WERI-Rb-1 (cell line): Measurements from ENCODE around the gene KIAA0319L.
A peak's percentile ranks its signal among the peaks of the same experiment; 100 is the strongest.

Experiments used
- DNase-seq: peaks from one replicate; pipeline ENCODE4 v3.0.0-alpha.2; 2020
- H3K27ac ChIP-seq: fragments of 250-450 bp; sonication (Bioruptor Pico); 2 replicates; pipeline ENCODE4 v1.5.1; 2020; ENCODE audit warnings: mild to moderate bottlenecking, moderate library complexity
- H3K27me3 ChIP-seq: fragments of 250-450 bp; sonication (Bioruptor Pico); 2 replicates; pipeline ENCODE4 v1.5.1; 2021; ENCODE audit warnings: mild to moderate bottlenecking, low read depth, moderate library complexity; ENCODE audit not compliant: insufficient read depth, severe bottlenecking
- H3K36me3 ChIP-seq: fragments of 250-450 bp; sonication (Bioruptor Pico); 2 replicates; pipeline ENCODE4 v1.5.1; 2020; ENCODE audit warnings: mild to moderate bottlenecking, moderate library complexity
- H3K4me3 ChIP-seq: 2 replicates; pipeline ENCODE4 v1.5.1; 2011; ENCODE audit warnings: low read depth, mild to moderate bottlenecking, control low read depth, low read length
- H3K9me3 ChIP-seq: fragments of 250-450 bp; sonication (Bioruptor Pico); 2 replicates; pipeline ENCODE4 v1.5.1; 2021; ENCODE audit warnings: mild to moderate bottlenecking, moderate library complexity; ENCODE audit not compliant: severe bottlenecking
- TF ChIP-seq, protein P1 (sequence below): IDR thresholded peaks from 2 replicates; pipeline ENCODE4 v1.5.1; 2011; ENCODE audit warnings: low read depth, mild to moderate bottlenecking, control low read depth, inconsistent platforms, low read length

Gene KIAA0319L

GRCh38 chr1:35569936-35570335 lies 12.7 kb upstream of the KIAA0319L start:
- no peaks in the 10 kb centered on the region for H3K27me3 ChIP-seq
- no peak overlapping the region for H3K4me3 ChIP-seq
- no peak for DNase-seq
- TF ChIP-seq, protein P1, sequence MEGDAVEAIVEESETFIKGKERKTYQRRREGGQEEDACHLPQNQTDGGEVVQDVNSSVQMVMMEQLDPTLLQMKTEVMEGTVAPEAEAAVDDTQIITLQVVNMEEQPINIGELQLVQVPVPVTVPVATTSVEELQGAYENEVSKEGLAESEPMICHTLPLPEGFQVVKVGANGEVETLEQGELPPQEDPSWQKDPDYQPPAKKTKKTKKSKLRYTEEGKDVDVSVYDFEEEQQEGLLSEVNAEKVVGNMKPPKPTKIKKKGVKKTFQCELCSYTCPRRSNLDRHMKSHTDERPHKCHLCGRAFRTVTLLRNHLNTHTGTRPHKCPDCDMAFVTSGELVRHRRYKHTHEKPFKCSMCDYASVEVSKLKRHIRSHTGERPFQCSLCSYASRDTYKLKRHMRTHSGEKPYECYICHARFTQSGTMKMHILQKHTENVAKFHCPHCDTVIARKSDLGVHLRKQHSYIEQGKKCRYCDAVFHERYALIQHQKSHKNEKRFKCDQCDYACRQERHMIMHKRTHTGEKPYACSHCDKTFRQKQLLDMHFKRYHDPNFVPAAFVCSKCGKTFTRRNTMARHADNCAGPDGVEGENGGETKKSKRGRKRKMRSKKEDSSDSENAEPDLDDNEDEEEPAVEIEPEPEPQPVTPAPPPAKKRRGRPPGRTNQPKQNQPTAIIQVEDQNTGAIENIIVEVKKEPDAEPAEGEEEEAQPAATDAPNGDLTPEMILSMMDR = no peak
- peaks cover 5% of the 10 kb centered on the region for H3K36me3 ChIP-seq
- H3K27ac ChIP-seq = no peak overlapping the region
- H3K9me3 ChIP-seq = no peaks in the 10 kb centered on the region

DNA sequence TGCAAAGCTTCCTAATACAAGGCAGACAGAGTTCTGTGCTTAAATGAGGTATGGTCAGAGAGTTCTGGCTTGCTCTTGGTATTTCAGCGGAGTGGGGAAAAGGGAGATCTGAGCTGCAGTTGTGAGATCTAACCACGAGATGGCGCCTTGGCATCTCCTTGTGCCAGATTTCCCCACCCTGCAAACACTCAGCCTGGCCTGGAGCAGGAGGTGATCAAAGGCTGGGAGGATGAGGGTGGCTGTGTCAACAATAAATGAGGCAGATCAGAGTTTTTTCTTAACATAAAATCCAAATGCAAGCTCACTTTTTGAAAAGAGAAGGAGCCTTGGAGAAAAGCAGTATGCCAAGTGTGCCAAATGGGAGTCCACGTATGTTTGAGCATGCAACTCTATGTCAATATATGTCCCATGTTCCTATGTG lies 11.8 kb upstream of the KIAA0319L start:
- Histone ChIP-seq H3K4me3 (no peak overlapping the region), H3K27me3 (no peaks in the 10 kb centered on the region), H3K27ac (no peak overlapping the region), H3K36me3 (peaks cover 15% of the 10 kb centered on the region), H3K9me3 (no peaks in the 10 kb centered on the region)
- TF ChIP-seq, protein P1 = peak; percentile 95
- peak; percentile 68 for DNase-seq

- H3K36me3 ChIP-seq = peaks cover 20% of the 10 kb centered on the region
- TF ChIP-seq, protein P1 = no peak
- DNase-seq = no peak
- H3K9me3 ChIP-seq = no peaks in the 10 kb centered on the region
- no peaks in the 10 kb centered on the region for H3K27me3 ChIP-seq
- no peak overlapping the region for H3K27ac ChIP-seq
- no peak overlapping the region for H3K4me3 ChIP-seq
Observed at GRCh38 chr1:35567947-35568558, 10.8 kb upstream of the KIAA0319L start.

DNA sequence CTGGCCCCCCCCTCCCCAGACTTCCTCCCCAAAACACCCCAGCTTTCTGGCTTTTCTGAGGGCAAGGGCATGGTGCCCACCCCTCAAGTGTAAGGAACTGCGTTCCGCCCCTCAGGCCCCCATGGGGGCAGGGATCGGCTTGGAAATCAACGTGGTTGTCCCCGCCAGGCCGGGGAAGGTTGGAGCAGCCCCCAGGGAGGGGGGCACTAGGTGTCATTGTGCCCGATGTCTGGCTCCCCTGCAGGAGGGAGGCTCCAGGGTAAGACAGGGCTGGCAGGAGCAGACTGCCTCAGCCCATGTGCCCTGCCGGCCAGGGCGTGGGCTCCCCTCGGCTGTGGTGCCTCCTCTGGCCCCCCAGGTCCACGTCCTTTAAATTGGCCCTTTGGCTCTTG lies 8.5 kb upstream of the KIAA0319L start:
- TF ChIP-seq, protein P1 = no peak
- Histone ChIP-seq H3K27ac (peak overlapping the region; percentile 70), H3K27me3 (no peaks in the 10 kb centered on the region), H3K36me3 (peaks cover 36% of the 10 kb centered on the region), H3K9me3 (no peaks in the 10 kb centered on the region), H3K4me3 (no peak overlapping the region)
- no peak for DNase-seq

- no peaks in the 10 kb centered on the region for H3K27me3 ChIP-seq
- DNase-seq = no peak
- peaks cover 40% of the 10 kb centered on the region for H3K36me3 ChIP-seq
- no peaks in the 10 kb centered on the region for H3K9me3 ChIP-seq
- H3K4me3 ChIP-seq = no peak overlapping the region
- peak overlapping the region; percentile 70 for H3K27ac ChIP-seq
- TF ChIP-seq, protein P1 = no peak
Observed at GRCh38 chr1:35564884-35565741, 7.9 kb upstream of the KIAA0319L start.
